Activated T-helper 2 cell treated with anti-CD3 and anti-CD28 coated beads, Interferon-gamma antibody, Interleukin-2, Interleukin-4, amounts not matched to agents 10 μg/mL and 5 μg/mL and 100 μg/mL, durations not matched to agents 14 hours and 24 hours and 36 hours (primary cell): ENCODE data around the gene TARS2. TPM values are rescaled to one million over a fixed set of nuclear protein-coding genes. Genes with fewer than 3 reads are reported as not detected.

Experiments used
- DNase-seq: peaks from one replicate; pipeline ENCODE4 v3.0.0; 2021; ENCODE audit warnings: low spot score
- H3K27ac Mint-ChIP-seq: one replicate; pipeline ENCODE4 v1.8.0; 2021; ENCODE audit warnings: mixed read lengths
- H3K27me3 Mint-ChIP-seq: one replicate; pipeline ENCODE4 v1.8.0; 2021; ENCODE audit warnings: low read depth, mixed read lengths
- H3K36me3 Mint-ChIP-seq: one replicate; pipeline ENCODE4 v1.8.0; 2021; ENCODE audit warnings: low read depth, mixed read lengths
- H3K4me1 Mint-ChIP-seq: one replicate; pipeline ENCODE4 v1.8.0; 2021; ENCODE audit warnings: low read depth, mixed read lengths
- H3K4me3 Mint-ChIP-seq: one replicate; pipeline ENCODE4 v1.8.0; 2021; ENCODE audit warnings: low read depth, mild to moderate bottlenecking, moderate library complexity, mixed read lengths
- H3K9me3 Mint-ChIP-seq: one replicate; pipeline ENCODE4 v1.8.0; 2021; ENCODE audit warnings: mixed read lengths
- intact Hi-C: fragments of 100-400 bp; cut with micrococcal nuclease; formaldehyde crosslinking; loops from one replicate; pipeline ENCODE4 v1.15.1; 2023
- total RNA-seq: library from RNA; stranded (reverse); gene quantifications from 2 replicates; pipeline ENCODE4 v1.2.3, GENCODE V29; 2022

Gene TARS2
- total RNA-seq, 1 donor from 2014 or later, result 69.8 TPM

- DNase-seq, result no peak
- Mint-ChIP-seq H3K27ac (no peak overlapping the region), H3K9me3 (no peaks in the 10 kb centered on the region), H3K36me3 (peaks cover 7% of the 10 kb centered on the region), H3K27me3 (peaks cover 1% of the 10 kb centered on the region), H3K4me3 (no peak overlapping the region), H3K4me1 (peaks cover 5% of the 10 kb centered on the region)
- intact Hi-C loops, result no loop called here
Observed at GRCh38 chr1:150477733-150478132, 9.5 kb upstream of the TARS2 start.

- DNase-seq, result no peak
- H3K4me1 Mint-ChIP-seq, result peaks cover 5% of the 10 kb centered on the region
- no peak overlapping the region for H3K4me3 Mint-ChIP-seq
- no peak overlapping the region for H3K27ac Mint-ChIP-seq
- H3K27me3 Mint-ChIP-seq, result peaks cover 1% of the 10 kb centered on the region
- intact Hi-C loops, result no loop called here
- H3K9me3 Mint-ChIP-seq, result no peaks in the 10 kb centered on the region
- no peaks in the 10 kb centered on the region for H3K36me3 Mint-ChIP-seq
Observed at GRCh38 chr1:150479370-150479769, 7.8 kb upstream of the TARS2 start.

GRCh38 chr1:150479927-150480352 lies 7.3 kb upstream of the TARS2 start:
- Mint-ChIP-seq H3K27ac (no peak overlapping the region), H3K9me3 (no peaks in the 10 kb centered on the region), H3K27me3 (peaks cover 1% of the 10 kb centered on the region), H3K36me3 (no peaks in the 10 kb centered on the region), H3K4me3 (no peak overlapping the region), H3K4me1 (peaks cover 8% of the 10 kb centered on the region)
- intact Hi-C loops, result no loop called here
- no peak for DNase-seq

GRCh38 chr1:150484431-150484830 lies 2.8 kb upstream of the TARS2 start:
- peaks cover 1% of the 10 kb centered on the region for H3K27me3 Mint-ChIP-seq
- no peaks in the 10 kb centered on the region for H3K9me3 Mint-ChIP-seq
- H3K4me1 Mint-ChIP-seq, result peaks cover 18% of the 10 kb centered on the region
- no peak overlapping the region for H3K27ac Mint-ChIP-seq
- peaks cover 9% of the 10 kb centered on the region for H3K36me3 Mint-ChIP-seq
- DNase-seq, result no peak
- H3K4me3 Mint-ChIP-seq, result no peak overlapping the region
- intact Hi-C loops, result no loop called here

GRCh38 chr1:150484861-150485260 lies 2.4 kb upstream of the TARS2 start:
- peak overlapping the region; percentile 34 for H3K27ac Mint-ChIP-seq
- no peaks in the 10 kb centered on the region for H3K9me3 Mint-ChIP-seq
- peaks cover 18% of the 10 kb centered on the region for H3K4me1 Mint-ChIP-seq
- peaks cover 10% of the 10 kb centered on the region for H3K36me3 Mint-ChIP-seq
- intact Hi-C loops, result no loop called here
- DNase-seq, result no peak
- H3K4me3 Mint-ChIP-seq, result peak overlapping the region; percentile 18
- H3K27me3 Mint-ChIP-seq, result peaks cover under 1% of the 10 kb centered on the region

GRCh38 chr1:150487763-150488115 lies 520 bp downstream of the TARS2 start:
- intact Hi-C loops, result loop anchor here (1.0 to 2.0 kb wide), 4 partner anchors 29 to 124 kb away; partner anchors contain the start of gene RPRD2
- Mint-ChIP-seq H3K4me1 (peaks cover 18% of the 10 kb centered on the region), H3K36me3 (peaks cover 33% of the 10 kb centered on the region), H3K27ac (peak overlapping the region; percentile 98), H3K4me3 (peak overlapping the region; percentile 98), H3K9me3 (no peaks in the 10 kb centered on the region), H3K27me3 (no peaks in the 10 kb centered on the region)
- DNase-seq, result no peak

- intact Hi-C loops, result no loop called here
- no peak overlapping the region for H3K4me3 Mint-ChIP-seq
Observed at GRCh38 chr1:150493175-150493574, 6.0 kb downstream of the TARS2 start.

GRCh38 chr1:150498342-150498741 lies 11.1 kb downstream of the TARS2 start:
- Mint-ChIP-seq H3K27ac (no peak overlapping the region), H3K4me1 (no peaks in the 10 kb centered on the region), H3K27me3 (no peaks in the 10 kb centered on the region), H3K9me3 (no peaks in the 10 kb centered on the region), H3K4me3 (no peak overlapping the region), H3K36me3 (peaks cover 53% of the 10 kb centered on the region)
- intact Hi-C loops, result no loop called here
- no peak for DNase-seq

More at GRCh38 chr1:150493175-150493574, 6.0 kb downstream of the TARS2 start:
- peaks cover 64% of the 10 kb centered on the region for H3K36me3 Mint-ChIP-seq
- H3K27me3 Mint-ChIP-seq, result no peaks in the 10 kb centered on the region
- H3K27ac Mint-ChIP-seq, result no peak overlapping the region
- H3K9me3 Mint-ChIP-seq, result no peaks in the 10 kb centered on the region
- H3K4me1 Mint-ChIP-seq, result peaks cover 9% of the 10 kb centered on the region
- DNase-seq, result no peak

- no peak for DNase-seq
- intact Hi-C loops, result no loop called here
- Mint-ChIP-seq H3K4me1 (no peaks in the 10 kb centered on the region), H3K4me3 (no peak overlapping the region), H3K27ac (no peak overlapping the region), H3K9me3 (no peaks in the 10 kb centered on the region), H3K36me3 (peaks cover 50% of the 10 kb centered on the region), H3K27me3 (no peaks in the 10 kb centered on the region)
Observed at GRCh38 chr1:150505431-150505830, 18.2 kb downstream of the TARS2 start.

- Mint-ChIP-seq H3K9me3 (no peaks in the 10 kb centered on the region), H3K36me3 (peaks cover 44% of the 10 kb centered on the region), H3K27me3 (no peaks in the 10 kb centered on the region), H3K27ac (no peak within 1 kb of the TSS), H3K4me3 (no peak within 1 kb of the TSS), H3K4me1 (no peaks in the 10 kb centered on the region)
- DNase-seq, result no peak
- intact Hi-C loops, result no loop called here
Observed at GRCh38 chr1:150507912-150508864, 21.0 kb downstream of the TARS2 start, which contains the start of gene ECM1. TSS of gene ECM1 (plus strand) at chr1:150508109. CDS start at chr1:150508210, 101 bp downstream.

- no peaks in the 10 kb centered on the region for H3K27me3 Mint-ChIP-seq
- H3K4me1 Mint-ChIP-seq, result no peaks in the 10 kb centered on the region
- intact Hi-C loops, result no loop called here
- DNase-seq, result no peak
- no peaks in the 10 kb centered on the region for H3K9me3 Mint-ChIP-seq
- H3K4me3 Mint-ChIP-seq, result no peak overlapping the region
- peaks cover 38% of the 10 kb centered on the region for H3K36me3 Mint-ChIP-seq
- H3K27ac Mint-ChIP-seq, result no peak overlapping the region
Observed at GRCh38 chr1:150508982-150509381, 21.8 kb downstream of the TARS2 start.

GRCh38 chr1:150511551-150511950 lies 24.3 kb downstream of the TARS2 start:
- Mint-ChIP-seq H3K4me1 (peaks cover 9% of the 10 kb centered on the region), H3K9me3 (no peaks in the 10 kb centered on the region), H3K36me3 (peaks cover 13% of the 10 kb centered on the region), H3K4me3 (no peak overlapping the region), H3K27ac (no peak overlapping the region), H3K27me3 (no peaks in the 10 kb centered on the region)
- DNase-seq, result no peak
- intact Hi-C loops, result no loop called here

- Mint-ChIP-seq H3K4me3 (no peak overlapping the region), H3K27ac (no peak overlapping the region), H3K27me3 (no peaks in the 10 kb centered on the region), H3K9me3 (no peaks in the 10 kb centered on the region), H3K4me1 (peaks cover 12% of the 10 kb centered on the region), H3K36me3 (peaks cover 8% of the 10 kb centered on the region)
- intact Hi-C loops, result no loop called here
- DNase-seq, result no peak
Observed at GRCh38 chr1:150511985-150512660, 24.9 kb downstream of the TARS2 start.
